IPS DF 6.9 (cell line): ENCODE data around the gene OGFOD3.
"Not testable (repeated sequence)": the region's sequence is repeated elsewhere in the genome, so short reads cannot be mapped to it uniquely, and the experiment has no call there.

Source experiments
- DNase-seq: peaks from one replicate; pipeline ENCODE4 v3.0.0-alpha.2; 2013; ENCODE audit warnings: low read depth, low spot score
- H3K27ac ChIP-seq: one replicate; pipeline ENCODE4 v1.5.1; 2013; ENCODE audit warnings: low read length, control low read depth
- H3K27me3 ChIP-seq: 2 replicates; pipeline ENCODE4 v1.6.1; 2013; ENCODE audit warnings: mild to moderate bottlenecking, low read length; ENCODE audit not compliant: control insufficient read depth, insufficient read depth
- H3K36me3 ChIP-seq: 2 replicates; pipeline ENCODE4 v1.6.1; 2013; ENCODE audit warnings: low read length; ENCODE audit not compliant: control insufficient read depth, insufficient read depth
- H3K4me1 ChIP-seq: 2 replicates; pipeline ENCODE4 v1.6.1; 2013; ENCODE audit warnings: low read length; ENCODE audit not compliant: control insufficient read depth, insufficient read depth
- H3K4me3 ChIP-seq: 2 replicates; pipeline ENCODE4 v1.5.1; 2013; ENCODE audit warnings: mild to moderate bottlenecking, low read length
- H3K9me3 ChIP-seq: 2 replicates; pipeline ENCODE4 v1.6.1; 2013; ENCODE audit warnings: low read length, inconsistent platforms; ENCODE audit not compliant: control insufficient read depth, insufficient read depth
- WGBS: extraction: QIAGEN DNeasy Blood & Tissue Kit; methylation state at CpG from one replicate; pipeline ENCODE4 v1.1.7; 2013; ENCODE audit warnings: mixed read lengths, missing lambda C conversion rate; ENCODE audit not compliant: insufficient read length, insufficient coverage; 5-methylcytosine and 5-hydroxymethylcytosine counted together

Gene OGFOD3

GRCh38 chr17:82380860-82381702 is 37.3 kb downstream of the OGFOD3 start:
- no peak for DNase-seq
- no peak overlapping the region for H3K27ac ChIP-seq
- no peaks in the 10 kb centered on the region for H3K27me3 ChIP-seq
- WGBS: no CpG with 5 or more reads among the region's 23 CpGs
- H3K36me3 ChIP-seq: no peaks in the 10 kb centered on the region
- H3K4me3 ChIP-seq: no peak overlapping the region
- no peaks in the 10 kb centered on the region for H3K9me3 ChIP-seq
- peaks cover 6% of the 10 kb centered on the region for H3K4me1 ChIP-seq

GRCh38 chr17:82378741-82379021 is 39.7 kb downstream of the OGFOD3 start:
- no peaks in the 10 kb centered on the region for H3K36me3 ChIP-seq
- no peaks in the 10 kb centered on the region for H3K27me3 ChIP-seq
- H3K27ac ChIP-seq: no peak overlapping the region
- H3K4me1 ChIP-seq: no peaks in the 10 kb centered on the region; the same call in 1 of the 2 replicates
- no peak for DNase-seq
- H3K9me3 ChIP-seq: no peaks in the 10 kb centered on the region
- H3K4me3 ChIP-seq: no peak overlapping the region
- no CpG with 5 or more reads among the region's 10 CpGs for WGBS

- no peaks in the 10 kb centered on the region for H3K9me3 ChIP-seq
- no peaks in the 10 kb centered on the region for H3K36me3 ChIP-seq
- no peak for DNase-seq
- no peaks in the 10 kb centered on the region for H3K27me3 ChIP-seq
- no peaks in the 10 kb centered on the region; the same call in 1 of the 2 replicates for H3K4me1 ChIP-seq
- WGBS: no CpG with 5 or more reads among the region's 31 CpGs
- no peak overlapping the region for H3K4me3 ChIP-seq
- H3K27ac ChIP-seq: no peak overlapping the region
Measured at GRCh38 chr17:82377924-82378740, 40.3 kb downstream of the OGFOD3 start.

- not testable (repeated sequence) for H3K9me3 ChIP-seq, DNase-seq, H3K27me3 ChIP-seq, H3K4me1 ChIP-seq, H3K36me3 ChIP-seq, H3K4me3 ChIP-seq, H3K27ac ChIP-seq
- no CpG with 5 or more reads among the region's 5 CpGs for WGBS
Measured at GRCh38 chr17:82377294-82377693, 41.1 kb downstream of the OGFOD3 start.

GRCh38 chr17:82376042-82376730 is 42.2 kb downstream of the OGFOD3 start:
- Histone ChIP-seq H3K9me3 (no peaks in the 10 kb centered on the region), H3K36me3 (no peaks in the 10 kb centered on the region), H3K4me3 (no peak overlapping the region; the same call in 1 of the 2 replicates), H3K27ac (no peak overlapping the region), H3K27me3 (peaks cover 8% of the 10 kb centered on the region; the same call in 1 of the 2 replicates), H3K4me1 (peaks cover under 1% of the 10 kb centered on the region; the same call in 1 of the 2 replicates)
- WGBS: no CpG with 5 or more reads among the region's 16 CpGs
- DNase-seq: no peak

GRCh38 chr17:82375359-82376041 is 42.9 kb downstream of the OGFOD3 start:
- H3K27me3 ChIP-seq: peaks cover 14% of the 10 kb centered on the region; the same call in 1 of the 2 replicates
- H3K9me3 ChIP-seq: no peaks in the 10 kb centered on the region
- no peak overlapping the region for H3K4me3 ChIP-seq
- no peak overlapping the region for H3K27ac ChIP-seq
- WGBS: no CpG with 5 or more reads among the region's 46 CpGs
- H3K4me1 ChIP-seq: peaks cover 1% of the 10 kb centered on the region; the same call in 1 of the 2 replicates
- H3K36me3 ChIP-seq: no peaks in the 10 kb centered on the region
- DNase-seq: no peak

- H3K4me3 ChIP-seq: no peak overlapping the region
- H3K36me3 ChIP-seq: no peaks in the 10 kb centered on the region
- peaks cover 1% of the 10 kb centered on the region; the same call in 1 of the 2 replicates for H3K4me1 ChIP-seq
- H3K27me3 ChIP-seq: peaks cover 17% of the 10 kb centered on the region
- no peaks in the 10 kb centered on the region for H3K9me3 ChIP-seq
- WGBS: no CpG with 5 or more reads among the region's 79 CpGs
- no peak for DNase-seq
- no peak overlapping the region for H3K27ac ChIP-seq
Measured at GRCh38 chr17:82374626-82375331, 43.6 kb downstream of the OGFOD3 start.

GRCh38 chr17:82373731-82374625 is 44.4 kb downstream of the OGFOD3 start:
- Histone ChIP-seq H3K27me3 (peaks cover 17% of the 10 kb centered on the region), H3K4me1 (peaks cover 1% of the 10 kb centered on the region; the same call in 1 of the 2 replicates), H3K36me3 (no peaks in the 10 kb centered on the region), H3K27ac (no peak overlapping the region), H3K4me3 (no peak overlapping the region), H3K9me3 (no peaks in the 10 kb centered on the region)
- no peak for DNase-seq
- no CpG with 5 or more reads among the region's 37 CpGs for WGBS

- not testable (repeated sequence) for H3K4me3 ChIP-seq, H3K4me1 ChIP-seq, H3K9me3 ChIP-seq, H3K27ac ChIP-seq, DNase-seq, H3K36me3 ChIP-seq
- peaks cover 17% of the 10 kb centered on the region for H3K27me3 ChIP-seq
- WGBS: no CpG with 5 or more reads among the region's 10 CpGs
Measured at GRCh38 chr17:82373072-82373452, 45.3 kb downstream of the OGFOD3 start.
